ENCODE data around the gene PAPPA.

Gene PAPPA

GRCh38 chr9:116157436-116158138 lies 4.0 kb downstream of the PAPPA start:
- DNase-seq (ENCODE audit: low spot score in 2 of 2): no peak
- Histone ChIP-seq H3K9me3 (no peaks in the 10 kb centered on the region), H3K4me3 (no peak overlapping the region), H3K27me3 (ENCODE audit: low read depth) (peaks cover 55% of the 10 kb centered on the region), H3K36me3 (replicated peaks) (no peaks in the 10 kb centered on the region), H3K4me1 (no peaks in the 10 kb centered on the region)
- in situ Hi-C loops (cut with MboI; ENCODE audit: low sequenced_read_pairs): loop anchor here (10.0 to 25.0 kb wide), 3 partner anchors 417 to 570 kb away; no protein-coding TSS in a partner anchor

DNA sequence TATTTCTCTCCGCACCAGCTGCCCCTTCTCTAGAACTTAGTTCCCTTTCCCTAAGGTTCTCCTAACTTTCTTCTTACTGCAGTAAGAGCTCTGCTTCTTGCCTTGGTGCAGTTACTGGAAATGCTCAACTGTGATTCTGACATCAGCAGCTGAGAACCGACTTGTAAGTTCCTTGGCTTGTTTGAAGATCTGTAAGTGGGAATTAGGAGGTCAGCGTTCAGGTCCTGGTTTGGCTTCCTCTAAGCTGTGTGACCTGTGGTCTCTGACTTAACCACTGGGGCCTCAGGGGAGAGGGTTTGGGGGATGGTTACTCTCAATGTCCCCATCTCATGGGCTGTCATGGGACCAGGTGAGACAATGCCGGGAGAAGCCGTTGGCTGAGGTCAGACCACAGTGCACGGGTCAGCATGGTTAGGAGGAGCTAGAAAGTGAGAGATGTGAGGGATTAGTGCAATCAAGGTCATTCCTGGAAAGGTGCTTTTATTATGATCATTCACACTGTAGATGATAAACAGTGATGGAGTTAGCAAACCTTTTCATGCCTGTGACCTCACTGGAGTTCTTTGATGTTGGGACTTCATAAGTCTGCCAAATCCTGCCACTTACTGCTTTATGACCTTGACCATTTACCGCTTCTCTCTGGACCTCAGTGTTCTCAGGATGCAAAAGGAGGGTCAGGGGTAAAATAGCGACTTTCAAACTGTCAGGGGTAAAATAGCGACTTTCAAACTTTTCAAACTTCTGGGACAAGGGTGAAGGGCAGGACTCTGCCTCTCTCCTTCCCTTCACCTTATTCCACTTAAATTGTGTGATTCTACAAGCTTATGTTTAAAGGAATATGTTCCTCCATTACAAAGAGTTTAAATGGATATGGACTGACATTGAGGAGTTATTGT lies 7.3 kb downstream of the PAPPA start:
- H3K4me3 ChIP-seq: no peak overlapping the region
- H3K27me3 ChIP-seq (ENCODE audit: low read depth): peaks cover 27% of the 10 kb centered on the region
- no peaks in the 10 kb centered on the region for H3K4me1 ChIP-seq
- no peaks in the 10 kb centered on the region for H3K9me3 ChIP-seq
- in situ Hi-C loops (cut with MboI; ENCODE audit: low sequenced_read_pairs): loop anchor here (25.0 kb wide), 2 partner anchors 501 to 574 kb away; no protein-coding TSS in a partner anchor
- no peaks in the 10 kb centered on the region for H3K36me3 ChIP-seq (replicated peaks)
- DNase-seq (ENCODE audit: low spot score in 2 of 2): no peak

GRCh38 chr9:116162241-116162781 lies 8.7 kb downstream of the PAPPA start:
- Histone ChIP-seq H3K9me3 (no peaks in the 10 kb centered on the region), H3K36me3 (replicated peaks) (no peaks in the 10 kb centered on the region), H3K27me3 (ENCODE audit: low read depth) (peaks cover 16% of the 10 kb centered on the region), H3K4me1 (no peaks in the 10 kb centered on the region), H3K4me3 (no peak overlapping the region)
- in situ Hi-C loops (cut with MboI; ENCODE audit: low sequenced_read_pairs): loop anchor here (25.0 kb wide), 2 partner anchors 500 to 575 kb away; no protein-coding TSS in a partner anchor
- DNase-seq (ENCODE audit: low spot score in 2 of 2): no peak

- Histone ChIP-seq H3K4me3 (no peak overlapping the region), H3K4me1 (no peaks in the 10 kb centered on the region), H3K27me3 (ENCODE audit: low read depth) (peaks cover 15% of the 10 kb centered on the region), H3K36me3 (replicated peaks) (no peaks in the 10 kb centered on the region), H3K9me3 (no peaks in the 10 kb centered on the region)
- no peak for DNase-seq (ENCODE audit: low spot score in 2 of 2)
- in situ Hi-C loops (cut with MboI; ENCODE audit: low sequenced_read_pairs): loop anchor here (25.0 kb wide), 2 partner anchors 499 to 576 kb away; no protein-coding TSS in a partner anchor
These were observed 9.9 kb downstream of the PAPPA start for GRCh38 chr9:116163293-116164055.

DNA sequence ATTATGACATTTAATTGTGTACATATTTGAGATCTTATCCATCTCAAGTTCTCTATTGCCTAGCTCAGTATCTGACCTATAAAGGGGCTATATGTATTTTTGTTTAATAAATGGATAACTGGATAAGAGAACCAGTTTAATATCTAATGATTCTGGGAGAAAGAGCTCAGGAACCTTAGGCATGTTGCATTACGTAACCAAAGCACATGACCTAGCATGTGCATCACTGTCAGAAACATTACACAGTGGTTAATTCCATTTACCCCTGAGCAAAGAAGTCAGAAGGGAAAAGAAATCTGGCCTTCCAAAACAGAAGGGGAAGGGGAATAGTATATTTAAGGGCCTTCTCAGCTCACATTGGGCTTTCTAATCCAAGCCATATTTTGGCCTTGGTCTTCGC lies 12.3 kb downstream of the PAPPA start:
- in situ Hi-C loops (cut with MboI; ENCODE audit: low sequenced_read_pairs): loop anchor here (25.0 kb wide), 2 partner anchors 496 to 579 kb away; no protein-coding TSS in a partner anchor
- H3K4me3 ChIP-seq: no peak overlapping the region
- no peaks in the 10 kb centered on the region for H3K36me3 ChIP-seq (replicated peaks)
- no peaks in the 10 kb centered on the region for H3K4me1 ChIP-seq
- no peaks in the 10 kb centered on the region for H3K9me3 ChIP-seq
- DNase-seq (ENCODE audit: low spot score in 2 of 2): no peak
- H3K27me3 ChIP-seq (ENCODE audit: low read depth): 0 out of 2 replicates have a peak, but pooled peaks cover under 1% of the 10 kb centered on the region

DNA sequence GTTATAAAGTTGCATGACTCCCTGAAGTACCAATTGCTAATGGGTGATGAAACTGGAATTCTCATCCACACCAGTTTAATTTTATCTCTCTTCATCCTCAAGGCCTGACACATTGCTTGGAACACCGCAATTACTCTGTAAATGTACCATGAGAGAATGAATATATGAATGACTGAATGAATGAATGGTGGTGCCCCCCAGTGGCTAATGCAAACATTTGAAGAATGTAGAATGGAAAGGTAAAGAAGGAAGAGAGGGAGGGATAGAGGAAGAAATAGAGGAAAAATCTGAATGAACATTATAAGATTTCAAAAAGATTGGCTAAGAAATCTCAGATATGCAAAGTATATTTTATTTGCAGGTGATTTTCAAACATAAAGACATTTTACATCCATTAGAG lies 13.1 kb downstream of the PAPPA start:
- Histone ChIP-seq H3K4me1 (no peaks in the 10 kb centered on the region), H3K27me3 (ENCODE audit: low read depth) (no peaks in the 10 kb centered on the region), H3K4me3 (no peak overlapping the region), H3K9me3 (no peaks in the 10 kb centered on the region), H3K36me3 (replicated peaks) (no peaks in the 10 kb centered on the region)
- no peak for DNase-seq (ENCODE audit: low spot score in 2 of 2)
- in situ Hi-C loops (cut with MboI; ENCODE audit: low sequenced_read_pairs): loop anchor here (25.0 kb wide), 2 partner anchors 496 to 579 kb away; no protein-coding TSS in a partner anchor

- Histone ChIP-seq H3K4me1 (no peaks in the 10 kb centered on the region), H3K27me3 (ENCODE audit: low read depth) (no peaks in the 10 kb centered on the region), H3K4me3 (no peak overlapping the region), H3K36me3 (replicated peaks) (no peaks in the 10 kb centered on the region), H3K9me3 (no peaks in the 10 kb centered on the region)
- no peak for DNase-seq (ENCODE audit: low spot score in 2 of 2)
- in situ Hi-C loops (cut with MboI; ENCODE audit: low sequenced_read_pairs): loop anchor here (25.0 kb wide), 2 partner anchors 494 to 581 kb away; no protein-coding TSS in a partner anchor
These were observed 14.6 kb downstream of the PAPPA start for GRCh38 chr9:116168231-116168630.

DNA sequence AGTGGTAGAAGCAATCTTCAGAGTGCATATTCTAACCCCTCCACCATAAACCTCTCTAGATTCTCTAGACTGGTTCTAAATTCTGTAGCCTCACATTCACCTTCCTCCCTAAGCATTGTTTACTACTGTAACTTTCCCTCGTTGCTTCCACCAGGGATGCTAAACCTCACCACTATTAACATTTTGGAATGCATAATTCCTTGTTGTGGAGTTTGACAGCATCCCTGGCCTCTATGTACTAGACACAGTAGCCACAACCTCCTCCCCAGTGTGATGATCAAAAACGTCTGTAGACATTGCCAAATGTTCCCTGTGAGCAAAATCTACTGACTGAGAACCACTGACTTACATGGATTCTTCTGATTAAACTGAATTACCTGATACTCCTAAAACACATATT lies 18.6 kb downstream of the PAPPA start:
- no peak for DNase-seq (ENCODE audit: low spot score in 2 of 2)
- no peak overlapping the region for H3K4me3 ChIP-seq
- in situ Hi-C loops (cut with MboI; ENCODE audit: low sequenced_read_pairs): loop anchor here (25.0 kb wide), 2 partner anchors 490 to 585 kb away; no protein-coding TSS in a partner anchor
- H3K4me1 ChIP-seq: no peaks in the 10 kb centered on the region
- H3K27me3 ChIP-seq (ENCODE audit: low read depth): no peaks in the 10 kb centered on the region
- no peaks in the 10 kb centered on the region for H3K36me3 ChIP-seq (replicated peaks)
- H3K9me3 ChIP-seq: no peaks in the 10 kb centered on the region

DNA sequence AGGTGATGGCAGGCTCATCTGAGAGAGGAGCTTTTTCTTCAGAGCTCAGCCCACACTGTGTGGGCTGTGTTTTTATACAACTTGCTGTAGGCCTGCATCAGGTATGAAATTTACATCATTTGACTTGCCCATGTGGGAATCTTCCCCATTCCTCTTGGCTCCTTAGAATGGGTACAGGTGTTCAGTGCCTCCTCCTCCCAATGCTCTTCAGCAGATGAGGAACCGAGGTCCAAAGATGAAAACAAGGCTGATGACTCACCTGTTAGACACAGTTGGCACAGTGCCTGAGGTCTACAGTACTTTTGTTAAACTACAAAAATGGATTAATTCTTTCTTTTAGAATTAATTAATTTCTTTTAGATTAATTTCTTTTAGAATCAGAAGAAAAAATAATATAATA lies 20.8 kb downstream of the PAPPA start:
- Histone ChIP-seq H3K4me1 (no peaks in the 10 kb centered on the region), H3K36me3 (replicated peaks) (no peaks in the 10 kb centered on the region), H3K9me3 (no peaks in the 10 kb centered on the region), H3K27me3 (ENCODE audit: low read depth) (no peaks in the 10 kb centered on the region), H3K4me3 (no peak overlapping the region)
- in situ Hi-C loops (cut with MboI; ENCODE audit: low sequenced_read_pairs): loop anchor here (25.0 kb wide), 2 partner anchors 488 to 587 kb away; no protein-coding TSS in a partner anchor
- no peak for DNase-seq (ENCODE audit: low spot score in 2 of 2)

- H3K36me3 ChIP-seq (replicated peaks): no peaks in the 10 kb centered on the region
- H3K27me3 ChIP-seq (ENCODE audit: low read depth): no peaks in the 10 kb centered on the region
- H3K4me3 ChIP-seq: no peak overlapping the region
- no peak for DNase-seq (ENCODE audit: low spot score in 2 of 2)
- no peaks in the 10 kb centered on the region for H3K9me3 ChIP-seq
- in situ Hi-C loops (cut with MboI; ENCODE audit: low sequenced_read_pairs): no loop called here
- H3K4me1 ChIP-seq: no peaks in the 10 kb centered on the region
These were observed 22.0 kb downstream of the PAPPA start for GRCh38 chr9:116175614-116176013.

- Histone ChIP-seq H3K27me3 (ENCODE audit: low read depth) (no peaks in the 10 kb centered on the region), H3K4me1 (no peaks in the 10 kb centered on the region), H3K9me3 (no peaks in the 10 kb centered on the region), H3K36me3 (replicated peaks) (no peaks in the 10 kb centered on the region), H3K4me3 (no peak overlapping the region)
- in situ Hi-C loops (cut with MboI; ENCODE audit: low sequenced_read_pairs): no loop called here
- DNase-seq (ENCODE audit: low spot score in 2 of 2): no peak
These were observed 25.1 kb downstream of the PAPPA start for GRCh38 chr9:116178481-116179211.

DNA sequence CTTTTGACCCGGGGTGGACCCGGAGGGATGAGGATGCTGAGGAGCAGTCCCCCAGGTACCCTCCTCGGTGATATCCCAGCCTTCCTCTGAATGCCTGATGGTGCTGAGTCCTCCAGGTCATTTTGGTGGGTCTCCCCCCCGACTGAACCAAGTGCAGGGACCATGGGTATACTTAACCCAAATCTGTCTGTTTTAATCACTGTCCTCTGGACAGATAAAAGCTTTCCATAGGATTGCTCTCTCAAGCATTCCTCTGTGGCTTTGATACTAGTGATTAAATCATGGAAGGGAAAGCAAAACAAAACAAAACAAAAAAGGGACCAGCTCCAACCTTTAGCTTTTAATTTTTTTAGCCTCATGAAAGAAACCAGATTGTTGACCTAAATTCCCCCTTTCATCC lies 26.0 kb downstream of the PAPPA start:
- no peaks in the 10 kb centered on the region for H3K4me1 ChIP-seq
- DNase-seq (ENCODE audit: low spot score in 2 of 2): no peak
- H3K4me3 ChIP-seq: no peak overlapping the region
- in situ Hi-C loops (cut with MboI; ENCODE audit: low sequenced_read_pairs): no loop called here
- no peaks in the 10 kb centered on the region for H3K27me3 ChIP-seq (ENCODE audit: low read depth)
- no peaks in the 10 kb centered on the region for H3K36me3 ChIP-seq (replicated peaks)
- H3K9me3 ChIP-seq: no peaks in the 10 kb centered on the region

All from HAP-1 (cell line).